ENCODE data around the gene ATRN. TPM values are rescaled to one million over a fixed set of nuclear protein-coding genes. Genes with fewer than 3 reads are reported as not detected.

Gene ATRN
- total and polyA plus RNA-seq, 4 donors, result 4.0 to 33.4 (median 16.4) TPM

- H3K27ac ChIP-seq (ENCODE audit: low read depth in 1 of 2, low read length in 2 of 2), result no peak overlapping the region
- DNase-seq, result no peak
- intact Hi-C loops (cut with DNase I), result no loop called here
- H3K27me3 ChIP-seq (ENCODE audit: control insufficient read depth in 1 of 2, insufficient read depth in 2 of 2, low read length in 1 of 2), result no peaks in the 10 kb centered on the region
- H3K36me3 ChIP-seq (ENCODE audit: control insufficient read depth in 1 of 2, insufficient read depth in 2 of 2, low read length in 1 of 2), result no peaks in the 10 kb centered on the region
- 94 to 95% methylated on average over 6 of the region's 6 CpGs for WGBS, 2 donors
- no peaks in the 10 kb centered on the region for H3K9me3 ChIP-seq (ENCODE audit: control insufficient read depth, low read length)
- H3K4me1 ChIP-seq (ENCODE audit: control insufficient read depth in 1 of 2, insufficient read depth in 2 of 2, low read length in 2 of 2), result no peaks in the 10 kb centered on the region
- H3K4me3 ChIP-seq (ENCODE audit: low read length in 2 of 2), result no peak overlapping the region
- no peak for ATAC-seq (ENCODE audit: low FRiP score)
Measured at GRCh38 chr20:3434232-3434631, 36.6 kb upstream of the ATRN start.

GRCh38 chr20:3436864-3437574, 33.8 kb upstream of the ATRN start:
- Histone ChIP-seq H3K4me3 (ENCODE audit: low read length in 2 of 2) (no peak overlapping the region), H3K9me3 (ENCODE audit: control insufficient read depth, low read length) (no peaks in the 10 kb centered on the region), H3K36me3 (ENCODE audit: control insufficient read depth in 1 of 2, insufficient read depth in 2 of 2, low read length in 1 of 2) (no peaks in the 10 kb centered on the region), H3K27me3 (ENCODE audit: control insufficient read depth in 1 of 2, insufficient read depth in 2 of 2, low read length in 1 of 2) (no peaks in the 10 kb centered on the region), H3K4me1 (ENCODE audit: control insufficient read depth in 1 of 2, insufficient read depth in 2 of 2, low read length in 2 of 2) (no peaks in the 10 kb centered on the region), H3K27ac (ENCODE audit: low read depth in 1 of 2, low read length in 2 of 2) (no peak overlapping the region)
- DNase-seq, result no peak
- intact Hi-C loops (cut with DNase I), result no loop called here
- no peak for ATAC-seq (ENCODE audit: low FRiP score)
- WGBS, 2 donors, result 89 to 90% methylated on average over 2 of the region's 2 CpGs

- WGBS, 2 donors, result 91 to 95% methylated on average over 8 of the region's 8 CpGs
- ATAC-seq (ENCODE audit: low FRiP score) (no peak), DNase-seq (no peak)
- Histone ChIP-seq H3K27ac (ENCODE audit: low read depth in 1 of 2, low read length in 2 of 2) (no peak overlapping the region), H3K4me3 (ENCODE audit: low read length in 2 of 2) (no peak overlapping the region), H3K4me1 (ENCODE audit: control insufficient read depth in 1 of 2, insufficient read depth in 2 of 2, low read length in 2 of 2) (no peaks in the 10 kb centered on the region), H3K36me3 (ENCODE audit: control insufficient read depth in 1 of 2, insufficient read depth in 2 of 2, low read length in 1 of 2) (no peaks in the 10 kb centered on the region), H3K9me3 (ENCODE audit: control insufficient read depth, low read length) (no peaks in the 10 kb centered on the region), H3K27me3 (ENCODE audit: control insufficient read depth in 1 of 2, insufficient read depth in 2 of 2, low read length in 1 of 2) (no peaks in the 10 kb centered on the region)
- intact Hi-C loops (cut with DNase I), result no loop called here
Measured at GRCh38 chr20:3446779-3447178, 24.0 kb upstream of the ATRN start.

GRCh38 chr20:3447321-3447720, 23.5 kb upstream of the ATRN start:
- intact Hi-C loops (cut with DNase I), result no loop called here
- Histone ChIP-seq H3K27ac (ENCODE audit: low read depth in 1 of 2, low read length in 2 of 2) (no peak overlapping the region), H3K4me1 (ENCODE audit: control insufficient read depth in 1 of 2, insufficient read depth in 2 of 2, low read length in 2 of 2) (no peaks in the 10 kb centered on the region), H3K4me3 (ENCODE audit: low read length in 2 of 2) (no peak overlapping the region), H3K9me3 (ENCODE audit: control insufficient read depth, low read length) (no peaks in the 10 kb centered on the region), H3K27me3 (ENCODE audit: control insufficient read depth in 1 of 2, insufficient read depth in 2 of 2, low read length in 1 of 2) (no peaks in the 10 kb centered on the region), H3K36me3 (ENCODE audit: control insufficient read depth in 1 of 2, insufficient read depth in 2 of 2, low read length in 1 of 2) (no peaks in the 10 kb centered on the region)
- no peak for DNase-seq
- 82 to 85% methylated on average over 2 of the region's 2 CpGs for WGBS, 2 donors
- no peak for ATAC-seq (ENCODE audit: low FRiP score)

GRCh38 chr20:3449319-3449718, 21.5 kb upstream of the ATRN start:
- WGBS, 2 donors, result 63 to 77% methylated on average over 1 of the region's 1 CpG
- intact Hi-C loops (cut with DNase I), result no loop called here

GRCh38 chr20:3452136-3452535, 18.7 kb upstream of the ATRN start:
- H3K36me3 ChIP-seq (ENCODE audit: control insufficient read depth in 1 of 2, insufficient read depth in 2 of 2, low read length in 1 of 2), result no peaks in the 10 kb centered on the region
- intact Hi-C loops (cut with DNase I), result no loop called here
- H3K9me3 ChIP-seq (ENCODE audit: control insufficient read depth, low read length), result no peaks in the 10 kb centered on the region
- H3K4me3 ChIP-seq (ENCODE audit: low read length in 2 of 2), result no peak overlapping the region
- WGBS, 2 donors, result 44 to 46% methylated on average over 2 of the region's 2 CpGs
- H3K27ac ChIP-seq (ENCODE audit: low read depth in 1 of 2, low read length in 2 of 2), result no peak overlapping the region
- DNase-seq (no peak), ATAC-seq (ENCODE audit: low FRiP score) (no peak)
- H3K27me3 ChIP-seq (ENCODE audit: control insufficient read depth in 1 of 2, insufficient read depth in 2 of 2, low read length in 1 of 2), result no peaks in the 10 kb centered on the region
- no peaks in the 10 kb centered on the region for H3K4me1 ChIP-seq (ENCODE audit: control insufficient read depth in 1 of 2, insufficient read depth in 2 of 2, low read length in 2 of 2)

More at GRCh38 chr20:3449319-3449718, 21.5 kb upstream of the ATRN start:
- Histone ChIP-seq H3K4me3 (ENCODE audit: low read length in 2 of 2) (no peak overlapping the region), H3K9me3 (ENCODE audit: control insufficient read depth, low read length) (no peaks in the 10 kb centered on the region), H3K36me3 (ENCODE audit: control insufficient read depth in 1 of 2, insufficient read depth in 2 of 2, low read length in 1 of 2) (no peaks in the 10 kb centered on the region), H3K4me1 (ENCODE audit: control insufficient read depth in 1 of 2, insufficient read depth in 2 of 2, low read length in 2 of 2) (no peaks in the 10 kb centered on the region), H3K27me3 (ENCODE audit: control insufficient read depth in 1 of 2, insufficient read depth in 2 of 2, low read length in 1 of 2) (no peaks in the 10 kb centered on the region), H3K27ac (ENCODE audit: low read depth in 1 of 2, low read length in 2 of 2) (no peak overlapping the region)
- DNase-seq (no peak), ATAC-seq (ENCODE audit: low FRiP score) (no peak)

- H3K9me3 ChIP-seq (ENCODE audit: control insufficient read depth, low read length), result no peaks in the 10 kb centered on the region
- no peak overlapping the region for H3K4me3 ChIP-seq (ENCODE audit: low read length in 2 of 2)
- no peak for DNase-seq
- no peaks in the 10 kb centered on the region for H3K27me3 ChIP-seq (ENCODE audit: control insufficient read depth in 1 of 2, insufficient read depth in 2 of 2, low read length in 1 of 2)
- intact Hi-C loops (cut with DNase I), result no loop called here
- 78 to 80% methylated on average over 4 of the region's 4 CpGs for WGBS, 2 donors
- no peak for ATAC-seq (ENCODE audit: low FRiP score)
- no peaks in the 10 kb centered on the region for H3K4me1 ChIP-seq (ENCODE audit: control insufficient read depth in 1 of 2, insufficient read depth in 2 of 2, low read length in 2 of 2)
- no peaks in the 10 kb centered on the region for H3K36me3 ChIP-seq (ENCODE audit: control insufficient read depth in 1 of 2, insufficient read depth in 2 of 2, low read length in 1 of 2)
- H3K27ac ChIP-seq (ENCODE audit: low read depth in 1 of 2, low read length in 2 of 2), result no peak overlapping the region
Measured at GRCh38 chr20:3452690-3453089, 18.1 kb upstream of the ATRN start.

GRCh38 chr20:3454831-3455230, 16.0 kb upstream of the ATRN start:
- Histone ChIP-seq H3K4me3 (ENCODE audit: low read length in 2 of 2) (no peak overlapping the region), H3K27ac (ENCODE audit: low read depth in 1 of 2, low read length in 2 of 2) (no peak overlapping the region), H3K36me3 (ENCODE audit: control insufficient read depth in 1 of 2, insufficient read depth in 2 of 2, low read length in 1 of 2) (no peaks in the 10 kb centered on the region), H3K9me3 (ENCODE audit: control insufficient read depth, low read length) (no peaks in the 10 kb centered on the region), H3K4me1 (ENCODE audit: control insufficient read depth in 1 of 2, insufficient read depth in 2 of 2, low read length in 2 of 2) (no peaks in the 10 kb centered on the region), H3K27me3 (ENCODE audit: control insufficient read depth in 1 of 2, insufficient read depth in 2 of 2, low read length in 1 of 2) (no peaks in the 10 kb centered on the region)
- ATAC-seq (ENCODE audit: low FRiP score), result no peak
- DNase-seq, result no peak
- WGBS, 2 donors, result 60 to 66% methylated on average over 5 of the region's 5 CpGs
- intact Hi-C loops (cut with DNase I), result no loop called here

- Histone ChIP-seq H3K9me3 (ENCODE audit: control insufficient read depth, low read length) (no peaks in the 10 kb centered on the region), H3K27ac (ENCODE audit: low read depth in 1 of 2, low read length in 2 of 2) (no peak overlapping the region), H3K27me3 (ENCODE audit: control insufficient read depth in 1 of 2, insufficient read depth in 2 of 2, low read length in 1 of 2) (no peaks in the 10 kb centered on the region), H3K4me3 (ENCODE audit: low read length in 2 of 2) (no peak overlapping the region), H3K4me1 (ENCODE audit: control insufficient read depth in 1 of 2, insufficient read depth in 2 of 2, low read length in 2 of 2) (no peaks in the 10 kb centered on the region), H3K36me3 (ENCODE audit: control insufficient read depth in 1 of 2, insufficient read depth in 2 of 2, low read length in 1 of 2) (no peaks in the 10 kb centered on the region)
- no peak for DNase-seq
- no peak for ATAC-seq (ENCODE audit: low FRiP score)
- intact Hi-C loops (cut with DNase I), result no loop called here
- WGBS, 2 donors, result 60 to 65% methylated on average over 4 of the region's 4 CpGs
Measured at GRCh38 chr20:3456648-3457047, 14.2 kb upstream of the ATRN start.

All from aorta (tissue), 5 donors.